OCI-LY1 (cell line): ENCODE measurements around the gene TTC38.

Experiments used
- CTCF ChIP-seq: fragments of 200-600 bp; sonication (generic), shearing (Covaris generic); IDR thresholded peaks from 2 replicates; pipeline ENCODE4 v1.5.1; 2017; ENCODE audit warnings: mild to moderate bottlenecking, antibody characterized with exemption, low read length, moderate library complexity, mixed read lengths
- EZH2 ChIP-seq: fragments of 200-600 bp; sonication (generic), shearing (Covaris generic); IDR thresholded peaks from 2 replicates; pipeline ENCODE4 v1.8.0; 2017; ENCODE audit warnings: borderline replicate concordance, mixed run types, mild to moderate bottlenecking, antibody characterized with exemption, low read length, moderate library complexity, mixed read lengths

- TF ChIP-seq CTCF (no peak), EZH2 (no peak)
Observed at GRCh38 chr22:46272196-46272595, 4.4 kb downstream of the TTC38 start.
